GM10847 (cell line): ENCODE results near the gene RSF1.
A peak's percentile ranks its signal among the peaks of the same experiment; 100 is the strongest.

Experiments used
- POLR2A ChIP-seq: IDR thresholded peaks from 2 replicates; pipeline ENCODE4 v1.6.1; 2011; ENCODE audit not compliant: insufficient read length; ENCODE audit errors: extremely low read depth

RSF1 gene

GRCh38 chr11:77672264-77672663 is 148.3 kb downstream of the RSF1 start:
- no peak for TF ChIP-seq POLR2A

- no peak for TF ChIP-seq POLR2A
These were observed 150.5 kb downstream of the RSF1 start for GRCh38 chr11:77669848-77670511.

GRCh38 chr11:77668760-77669159 is 151.8 kb downstream of the RSF1 start:
- no peak for TF ChIP-seq POLR2A

GRCh38 chr11:77665240-77665965 is 155.1 kb downstream of the RSF1 start:
- no peak for TF ChIP-seq POLR2A

GRCh38 chr11:77661670-77662069 is 158.9 kb downstream of the RSF1 start:
- no peak for TF ChIP-seq POLR2A

- no peak for TF ChIP-seq POLR2A
These were observed 159.6 kb downstream of the RSF1 start for GRCh38 chr11:77660947-77661346.

- TF ChIP-seq POLR2A: no peak
These were observed 162.1 kb downstream of the RSF1 start for GRCh38 chr11:77658213-77659013.

- TF ChIP-seq POLR2A: no peak
These were observed 164.2 kb downstream of the RSF1 start for GRCh38 chr11:77656362-77656761.

GRCh38 chr11:77654770-77655434 is 165.6 kb downstream of the RSF1 start:
- no peak for TF ChIP-seq POLR2A

- no peak for TF ChIP-seq POLR2A
These were observed 170.4 kb downstream of the RSF1 start for GRCh38 chr11:77650123-77650522.

- TF ChIP-seq POLR2A: no peak
These were observed 172.7 kb downstream of the RSF1 start for GRCh38 chr11:77647654-77648305.

GRCh38 chr11:77644887-77645286 is 175.6 kb downstream of the RSF1 start:
- TF ChIP-seq POLR2A: no peak

- TF ChIP-seq POLR2A: no peak
These were observed 178.3 kb downstream of the RSF1 start for GRCh38 chr11:77642228-77642627.

- TF ChIP-seq POLR2A: peak; percentile 79
These were observed 183.0 kb downstream of the RSF1 start, which contains the start of gene CLNS1A for GRCh38 chr11:77637345-77638165. TSS of gene CLNS1A (minus strand) at chr11:77637794. CDS start at chr11:77637714, 80 bp downstream.
